ENCODE results near the gene KRT73.

KRT73 gene

GRCh38 chr12:52618216-52618615, at the start of gene KRT73:
TSS of gene KRT73 (minus strand) at chr12:52618559. CDS start at chr12:52618524, 35 bp downstream.
- no peak for DNase-seq

DNA sequence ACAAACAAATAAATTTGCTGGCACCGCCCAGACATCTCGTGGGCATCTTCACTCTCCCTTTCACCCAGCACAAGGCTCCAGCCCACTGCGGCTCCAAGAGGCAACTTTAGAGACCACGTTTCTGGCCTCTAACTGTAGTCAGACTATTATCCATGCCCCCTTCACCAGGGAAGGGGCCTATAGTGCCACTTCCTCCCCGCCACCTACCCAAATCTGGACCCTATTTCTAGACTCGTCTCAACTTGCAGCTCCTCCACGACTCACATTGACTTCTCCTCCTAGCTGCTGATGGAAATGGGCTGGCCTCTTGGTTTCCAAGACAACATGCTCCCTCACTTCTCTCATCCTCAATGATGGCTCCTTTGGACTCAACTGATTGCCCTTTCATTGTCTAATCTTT, 49.6 kb upstream of the KRT73 start:
- DNase-seq = no peak

- no peak for DNase-seq
These were observed 49.1 kb upstream of the KRT73 start for GRCh38 chr12:52667509-52667908.

DNA sequence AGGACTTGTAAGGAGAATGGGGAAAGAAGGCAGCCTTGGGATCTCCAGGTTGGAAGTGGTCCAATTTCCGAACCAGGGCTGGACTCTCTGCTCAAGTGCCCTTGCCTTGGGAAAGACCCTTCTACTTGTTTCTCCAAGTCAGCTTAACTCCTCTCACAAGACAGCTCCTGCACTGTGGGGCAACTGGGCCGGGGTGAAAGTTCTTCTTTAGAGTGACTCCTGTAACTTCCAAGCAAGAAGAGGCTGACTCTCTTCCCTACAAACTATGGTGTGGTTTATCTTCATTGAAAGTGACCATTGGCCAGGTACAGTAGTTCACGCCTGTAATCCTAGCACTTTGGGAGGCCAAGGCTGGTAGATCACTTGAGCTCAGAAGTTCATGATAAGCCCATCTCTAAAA, 48.1 kb upstream of the KRT73 start:
- DNase-seq = no peak

DNA sequence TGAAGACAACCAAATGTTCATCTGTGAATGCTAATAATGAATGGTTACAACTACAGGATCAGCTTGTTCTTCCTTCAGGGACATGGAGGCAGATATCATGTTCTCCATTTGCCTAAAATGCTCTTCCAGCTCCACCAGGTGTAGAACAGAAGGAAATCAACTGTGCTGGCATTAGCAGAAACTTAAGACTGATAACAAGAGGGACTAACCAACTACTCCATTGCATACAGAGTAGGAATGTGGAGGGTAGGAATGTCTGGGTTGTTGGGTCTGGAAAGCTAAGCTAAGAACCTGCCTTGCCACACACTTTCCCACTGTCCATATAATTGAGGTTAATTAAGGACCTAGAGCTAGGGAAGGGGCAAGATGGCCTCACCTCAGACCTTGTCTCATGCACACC, 45.1 kb upstream of the KRT73 start:
- no peak for DNase-seq

GRCh38 chr12:52662918-52663229, 44.5 kb upstream of the KRT73 start:
- no peak for DNase-seq

DNA sequence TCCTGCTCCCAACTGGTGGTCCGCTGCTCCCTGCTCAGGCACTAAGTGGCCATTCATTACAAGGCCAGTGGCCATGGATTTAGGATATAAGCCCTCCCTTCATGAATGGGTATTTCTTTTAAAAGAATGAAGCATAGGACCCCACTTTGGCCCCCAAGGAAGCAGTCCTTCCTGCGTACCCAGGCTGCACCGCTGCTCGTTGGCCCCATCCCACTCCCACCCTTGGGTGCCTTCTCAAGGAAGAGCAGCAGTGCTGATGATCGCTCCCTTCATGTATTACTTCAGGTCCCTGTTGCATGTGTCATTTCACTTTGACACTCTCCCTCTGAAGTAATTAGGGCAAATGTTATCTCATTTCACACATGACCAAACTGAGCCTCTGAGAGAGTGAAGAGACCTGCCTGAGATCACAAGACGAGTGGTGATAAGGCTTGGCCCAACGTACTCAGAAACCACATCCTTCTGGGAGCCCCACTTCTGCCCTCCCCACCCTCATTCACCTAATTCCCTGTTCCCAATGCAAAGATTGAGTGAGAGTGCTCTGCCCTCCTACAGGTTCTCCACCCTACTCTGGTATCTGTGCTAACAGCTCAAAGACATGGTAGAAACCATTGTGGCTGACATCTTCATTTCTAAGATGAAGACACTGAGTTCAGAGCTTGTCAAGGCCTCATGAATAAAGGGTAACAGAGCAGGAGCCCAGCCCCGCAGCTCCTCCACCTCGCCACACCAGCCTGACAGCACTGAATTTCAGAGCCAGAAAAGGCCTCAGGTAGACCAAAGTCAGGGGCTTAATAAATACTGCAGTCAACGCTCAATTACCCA, 43.9 kb upstream of the KRT73 start:
- DNase-seq = no peak

GRCh38 chr12:52661668-52662067, 43.3 kb upstream of the KRT73 start:
- DNase-seq = no peak

- no peak for DNase-seq
These were observed 42.7 kb upstream of the KRT73 start for GRCh38 chr12:52660934-52661499.

DNA sequence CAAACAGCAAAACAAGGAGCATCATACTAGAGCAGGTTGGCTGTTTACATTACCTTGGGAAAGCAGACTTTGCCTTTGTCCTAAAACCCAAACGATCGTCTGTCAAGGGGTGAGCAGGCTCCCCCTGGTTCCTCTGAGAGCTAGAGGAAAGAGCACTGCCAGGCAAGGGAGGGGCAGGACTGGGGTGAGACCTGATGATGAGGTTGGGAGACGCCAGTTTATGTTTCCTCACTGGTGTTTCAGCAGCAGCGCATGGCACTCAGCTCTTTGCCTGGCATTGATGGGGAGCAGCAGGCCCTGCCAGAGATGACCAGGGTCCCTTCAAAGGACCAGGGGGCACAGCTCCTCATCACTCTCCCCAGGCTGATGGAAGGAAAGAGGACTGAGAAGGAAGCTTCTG, 41.6 kb upstream of the KRT73 start:
- no peak for DNase-seq

GRCh38 chr12:52659395-52659794, 41.0 kb upstream of the KRT73 start:
- DNase-seq = no peak

DNA sequence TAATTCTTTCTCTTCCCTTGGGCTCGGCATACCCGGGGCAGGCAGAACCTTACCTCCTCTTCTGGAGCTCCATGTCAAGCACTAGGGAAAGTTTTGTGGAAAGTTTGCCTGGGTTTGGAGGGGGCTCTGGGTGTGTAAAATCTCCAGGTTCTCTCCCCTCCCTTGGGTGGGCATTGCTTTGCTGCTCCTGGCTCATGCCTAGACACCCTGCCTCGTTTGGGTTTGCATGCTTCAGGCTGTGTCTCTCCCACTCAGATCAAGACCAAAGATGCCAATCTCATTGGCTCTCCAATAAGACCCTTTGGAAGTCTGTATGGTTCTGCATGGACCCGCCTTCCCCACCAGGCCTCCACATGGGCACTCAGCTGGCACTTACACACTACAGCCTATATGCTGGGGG, 39.8 kb upstream of the KRT73 start:
- no peak for DNase-seq

GRCh38 chr12:52657250-52657902, 39.0 kb upstream of the KRT73 start:
- peak; percentile 16 for DNase-seq

GRCh38 chr12:52656616-52657015, 38.3 kb upstream of the KRT73 start:
- no peak for DNase-seq

GRCh38 chr12:52655720-52656124, 37.4 kb upstream of the KRT73 start:
- DNase-seq = peak; percentile 17

DNA sequence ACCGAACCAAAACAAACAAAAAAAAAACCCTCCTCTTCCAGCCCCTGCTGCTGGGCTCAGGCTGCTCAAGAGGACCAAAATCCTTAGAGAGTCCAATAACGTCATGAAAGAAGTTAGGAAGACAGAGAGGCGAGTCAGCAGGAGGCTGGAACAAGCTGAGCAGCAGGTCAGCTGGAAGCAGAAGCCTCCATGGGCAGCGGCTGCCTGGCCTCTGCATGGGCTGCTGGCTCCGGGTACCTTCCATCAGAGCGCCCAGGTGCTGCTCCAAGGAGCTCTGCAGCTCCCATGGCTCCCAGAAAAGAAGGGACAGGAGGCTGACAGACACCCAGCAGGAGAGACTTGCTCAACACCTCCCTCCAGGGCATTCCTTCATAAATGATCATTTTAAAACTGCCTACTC, 36.9 kb upstream of the KRT73 start:
- DNase-seq = no peak

DNA sequence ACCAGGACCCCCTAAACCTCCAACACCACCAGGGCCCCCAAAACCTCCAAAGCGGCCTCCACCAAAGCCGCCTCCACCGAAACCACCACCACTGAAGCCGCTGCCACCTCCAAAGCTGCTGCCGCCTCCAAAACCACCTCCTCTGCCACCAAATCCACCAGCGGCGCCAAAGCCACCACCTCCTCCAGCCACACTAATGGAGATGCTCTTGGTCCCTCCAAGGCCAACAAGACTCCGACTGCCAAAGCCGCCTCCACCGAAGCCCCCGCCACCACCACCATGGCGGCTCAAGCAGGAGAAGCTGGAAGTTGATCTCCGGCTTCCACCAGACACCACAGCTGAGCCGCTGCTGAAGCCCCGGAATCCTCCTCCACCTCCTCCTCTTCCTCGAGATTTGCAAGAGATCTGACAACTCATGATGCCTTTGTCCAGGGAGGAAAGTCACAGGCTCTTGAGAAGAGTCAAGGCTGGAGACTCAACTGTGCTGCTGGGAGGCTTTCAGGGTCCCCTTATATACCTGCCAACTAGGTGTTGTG, 33.4 kb upstream of the KRT73 start, which contains the start of gene KRT2:
Gene KRT2 (minus strand): TSS at position 486 of the 536 bp plus-strand sequence. CDS start 69 bp downstream, at position 417.
- DNase-seq = no peak

DNA sequence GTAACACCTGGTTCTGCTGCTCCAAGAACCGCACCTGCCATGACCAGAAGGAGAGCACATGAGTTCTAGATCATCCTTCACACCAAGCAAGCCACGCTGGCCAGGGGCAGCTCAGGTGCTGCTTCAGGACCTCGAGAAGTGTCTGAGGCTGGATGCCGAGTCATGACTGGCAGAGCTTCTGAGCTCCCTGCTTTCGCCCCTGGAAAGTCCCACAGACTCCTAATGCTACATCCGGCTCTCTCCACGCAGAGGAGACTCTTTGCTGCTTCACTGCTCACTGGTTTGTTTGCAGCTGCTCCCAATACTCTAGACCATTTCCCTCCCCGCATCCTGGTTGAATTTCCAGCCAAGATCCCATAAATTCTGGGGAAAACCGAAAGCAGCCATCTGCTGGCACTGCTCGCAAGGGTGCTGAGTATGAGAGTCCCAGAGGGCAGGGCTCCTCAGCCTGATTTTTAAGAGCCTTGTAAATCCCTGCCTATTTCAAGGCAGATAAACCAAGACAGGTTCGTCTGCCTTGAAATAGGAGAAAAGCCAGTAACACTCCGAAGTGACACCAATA, 32.2 kb upstream of the KRT73 start:
- DNase-seq = no peak

GRCh38 chr12:52649066-52649465, 30.7 kb upstream of the KRT73 start:
- DNase-seq = no peak

DNA sequence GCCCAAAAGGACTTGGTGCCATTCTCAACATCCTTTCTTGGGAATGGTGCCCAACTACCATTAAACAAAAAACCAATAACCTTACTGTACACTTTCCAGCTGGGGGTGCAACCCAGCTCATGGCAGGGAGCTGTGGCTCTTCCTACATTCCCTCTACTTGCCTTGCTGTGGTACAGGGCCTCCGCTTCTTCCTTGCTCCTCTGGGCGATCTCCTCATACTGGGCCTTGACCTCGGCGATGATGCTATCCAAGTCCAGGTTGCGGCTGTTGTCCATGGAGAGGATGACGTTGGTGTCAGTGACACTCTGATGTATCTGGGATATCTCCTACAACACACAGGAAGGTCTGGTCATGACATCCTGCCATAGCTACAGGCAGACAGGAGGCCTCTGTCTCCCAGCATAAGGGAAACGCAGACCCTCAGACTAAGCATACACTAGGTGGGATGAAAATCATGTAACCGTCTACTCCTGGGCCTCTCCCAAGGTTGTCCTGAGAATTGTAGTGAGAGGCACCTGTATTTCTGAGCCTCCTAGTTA, 29.7 kb upstream of the KRT73 start:
- no peak for DNase-seq

- DNase-seq = no peak
These were observed 29.2 kb upstream of the KRT73 start for GRCh38 chr12:52647601-52648000.

GRCh38 chr12:52646613-52647012, 28.3 kb upstream of the KRT73 start:
- DNase-seq = no peak

- DNase-seq = no peak
These were observed 27.6 kb upstream of the KRT73 start for GRCh38 chr12:52645982-52646381.
